ENCODE measurements around the gene IPPK. TPM values are rescaled to one million over a fixed set of nuclear protein-coding genes. Genes with fewer than 3 reads are reported as not detected.
A peak's percentile ranks its signal among the peaks of the same experiment; 100 is the strongest.

The IPPK gene
- 10 to 100 TPM; 49.2 to 71.5 (median 54.4) TPM for total RNA-seq

GRCh38 chr9:92669890-92670708 is at the start of gene IPPK:
IPPK (minus strand) TSS chr9:92670131; CDS start chr9:92669988, 143 bp downstream.
- no peak for TF ChIP-seq POLR2A (IDR thresholded peaks at IDR 0.05)
- TF ChIP-seq CTCF (IDR thresholded peaks at IDR 0.05), result no peak
- H3K4me3 ChIP-seq (ENCODE audit: low read depth, poor library complexity, severe bottlenecking), result peak within 1 kb of the TSS; percentile 87
- intact Hi-C loops (cut with DNase I; ENCODE audit: low total_unique reads), result no loop called here
- 0 to 1% methylated on average over 30 to 49 of the region's 75 CpGs for WGBS, 2 donors
- DNase-seq (ENCODE audit: low spot score in 2 of 2), result peak; percentile 98 to 100

GRCh38 chr9:92719028-92719647 is 49.2 kb upstream of the IPPK start:
- intact Hi-C loops (cut with DNase I; ENCODE audit: low total_unique reads), result loop anchor here (5.0 kb wide), 1 partner anchor 73 kb away; no protein-coding TSS in a partner anchor
- peak in 1 of 2 donors; percentile 77 for DNase-seq (ENCODE audit: low spot score in 2 of 2)
- TF ChIP-seq POLR2A (IDR thresholded peaks at IDR 0.05) (no peak), CTCF (IDR thresholded peaks at IDR 0.05) (no peak)
- 87 to 91% methylated on average over 30 to 34 of the region's 34 CpGs for WGBS, 2 donors
- H3K4me3 ChIP-seq (ENCODE audit: low read depth, poor library complexity, severe bottlenecking), result no peak overlapping the region

- intact Hi-C loops (cut with DNase I; ENCODE audit: low total_unique reads), result loop anchor here (5.0 kb wide), 1 partner anchor 74 kb away; no protein-coding TSS in a partner anchor
- whole genome bisulfite sequencing, 2 donors, result 78 to 86% methylated on average over 21 to 29 of the region's 40 CpGs
- H3K4me3 ChIP-seq (ENCODE audit: low read depth, poor library complexity, severe bottlenecking), result no peak overlapping the region
- DNase-seq (ENCODE audit: low spot score in 2 of 2), result peak in 1 of 2 donors; percentile 79
- no peak for TF ChIP-seq CTCF (IDR thresholded peaks at IDR 0.05)
- no peak for TF ChIP-seq POLR2A (IDR thresholded peaks at IDR 0.05)
Observed at GRCh38 chr9:92718086-92719001, 48.4 kb upstream of the IPPK start.

- peak in 1 of 2 donors; percentile 84 for DNase-seq (ENCODE audit: low spot score in 2 of 2)
- no peak overlapping the region for H3K4me3 ChIP-seq (ENCODE audit: low read depth, poor library complexity, severe bottlenecking)
- intact Hi-C loops (cut with DNase I; ENCODE audit: low total_unique reads), result loop anchor here (5.0 kb wide), 1 partner anchor 75 kb away; no protein-coding TSS in a partner anchor
- TF ChIP-seq POLR2A (IDR thresholded peaks at IDR 0.05) (no peak), CTCF (IDR thresholded peaks at IDR 0.05) (no peak)
- 60 to 74% methylated on average over 15 to 21 of the region's 21 CpGs for WGBS, 2 donors
Observed at GRCh38 chr9:92717201-92718085, 47.5 kb upstream of the IPPK start.

Measured in lower leg skin (tissue), 4 donors.